Loucy (cell line): ENCODE measurements around the gene SLC9A6.

Experiments used
- H2AFZ ChIP-seq: fragments of 200-600 bp; sonication (generic); 2 replicates; pipeline ENCODE4 v1.6.0; 2016; ENCODE audit warnings: antibody characterized with exemption, mild to moderate bottlenecking, low read length, moderate library complexity
- H3F3A ChIP-seq: fragments of 200-600 bp; 2 replicates; pipeline ENCODE4 v1.6.0; 2016; ENCODE audit warnings: antibody characterized with exemption, low read depth, mild to moderate bottlenecking
- H3K27me3 ChIP-seq: fragments of 200-600 bp; sonication (generic); 2 replicates; pipeline ENCODE4 v1.6.1; 2014; ENCODE audit warnings: low read length, mild to moderate bottlenecking; ENCODE audit not compliant: insufficient read depth, poor library complexity, severe bottlenecking
- H3K36me3 ChIP-seq: fragments of 200-600 bp; sonication (generic); 2 replicates; pipeline ENCODE4 v1.6.1; 2016; ENCODE audit warnings: low read length; ENCODE audit not compliant: insufficient read depth
- H3K4me1 ChIP-seq: fragments of 200-600 bp; sonication (generic); 2 replicates; pipeline ENCODE4 v1.5.1; 2014; ENCODE audit warnings: low read length, mild to moderate bottlenecking; ENCODE audit not compliant: insufficient read depth, poor library complexity, severe bottlenecking
- H3K4me2 ChIP-seq: fragments of 200-600 bp; sonication (generic); 2 replicates; pipeline ENCODE4 v1.6.0; 2014; ENCODE audit warnings: antibody characterized with exemption, low read length, low read depth, mild to moderate bottlenecking; ENCODE audit not compliant: poor library complexity, severe bottlenecking
- H3K4me3 ChIP-seq: fragments of 200-600 bp; sonication (generic); 2 replicates; pipeline ENCODE4 v1.5.1; 2014; ENCODE audit warnings: low read length, mild to moderate bottlenecking, mixed read lengths; ENCODE audit not compliant: poor library complexity, severe bottlenecking
- H3K79me2 ChIP-seq: fragments of 200-600 bp; sonication (generic); 2 replicates; pipeline ENCODE4 v1.6.1; 2014; ENCODE audit warnings: low read length; ENCODE audit not compliant: insufficient read depth
- H3K9ac ChIP-seq: fragments of 200-600 bp; sonication (generic); 2 replicates; pipeline ENCODE4 v1.6.0; 2014; ENCODE audit warnings: mild to moderate bottlenecking, low read depth, low read length, moderate library complexity; ENCODE audit not compliant: poor library complexity, severe bottlenecking
- H3K9me2 ChIP-seq: fragments of 200-600 bp; sonication (generic); replicated peaks from 2 replicates; pipeline ENCODE4 v1.6.1; 2016; ENCODE audit warnings: low read depth, low read length, mixed read lengths
- H3K9me3 ChIP-seq: fragments of 200-600 bp; sonication (generic); 2 replicates; pipeline ENCODE4 v1.6.1; 2014; ENCODE audit warnings: mild to moderate bottlenecking, antibody characterized with exemption, low read length, low read depth; ENCODE audit not compliant: insufficient read depth
- H4K20me1 ChIP-seq: fragments of 200-600 bp; sonication (generic); 2 replicates; pipeline ENCODE4 v1.6.0; 2014; ENCODE audit warnings: antibody characterized with exemption, low read length, mild to moderate bottlenecking; ENCODE audit not compliant: insufficient read depth, poor library complexity, severe bottlenecking
- CTCF ChIP-seq: fragments of 200-600 bp; sonication (generic); conservative IDR thresholded peaks from 2 replicates; pipeline ENCODE4 v1.5.1; 2014; ENCODE audit warnings: mild to moderate bottlenecking, antibody characterized with exemption, low read length
- EZH2phosphoT487 ChIP-seq: fragments of 200-600 bp; IDR thresholded peaks from 2 replicates; pipeline ENCODE4 v1.6.1; 2018; ENCODE audit warnings: antibody characterized with exemption, mild to moderate bottlenecking, moderate library complexity, borderline replicate concordance

Gene SLC9A6

GRCh38 chrX:136045008-136045407 is 59.8 kb downstream of the SLC9A6 start:
- Histone ChIP-seq H3K36me3 (no peaks in the 10 kb centered on the region; the same call in 1 of the 2 replicates), H3K79me2 (no peaks in the 10 kb centered on the region), H3K4me1 (no peaks in the 10 kb centered on the region), H3K9me2 (no peaks in the 10 kb centered on the region), H3K9me3 (no peaks in the 10 kb centered on the region), H3K4me2 (no peak overlapping the region), H3K9ac (no peak overlapping the region), H3K4me3 (no peak overlapping the region), H2AFZ (no peak overlapping the region), H4K20me1 (no peaks in the 10 kb centered on the region), H3K27me3 (no peaks in the 10 kb centered on the region), H3F3A (no peaks in the 10 kb centered on the region)
- TF ChIP-seq EZH2phosphoT487 (no peak), CTCF (no peak)

GRCh38 chrX:136046295-136047015 is 61.2 kb downstream of the SLC9A6 start:
- Histone ChIP-seq H3F3A (no peaks in the 10 kb centered on the region), H3K9ac (no peak overlapping the region), H3K4me3 (no peak overlapping the region), H3K9me2 (no peaks in the 10 kb centered on the region), H3K36me3 (no peaks in the 10 kb centered on the region; the same call in 1 of the 2 replicates), H3K4me2 (no peak overlapping the region), H3K4me1 (no peaks in the 10 kb centered on the region), H3K27me3 (no peaks in the 10 kb centered on the region), H3K9me3 (no peaks in the 10 kb centered on the region), H2AFZ (no peak overlapping the region), H3K79me2 (no peaks in the 10 kb centered on the region), H4K20me1 (no peaks in the 10 kb centered on the region)
- TF ChIP-seq EZH2phosphoT487 (no peak), CTCF (no peak)

GRCh38 chrX:136047016-136047642 is 61.9 kb downstream of the SLC9A6 start:
- Histone ChIP-seq H4K20me1 (no peaks in the 10 kb centered on the region), H3K9me2 (no peaks in the 10 kb centered on the region), H3K4me1 (no peaks in the 10 kb centered on the region), H3K36me3 (no peaks in the 10 kb centered on the region), H3F3A (no peaks in the 10 kb centered on the region), H3K4me2 (no peak overlapping the region), H3K4me3 (no peak overlapping the region), H2AFZ (no peak overlapping the region), H3K9me3 (no peaks in the 10 kb centered on the region), H3K79me2 (no peaks in the 10 kb centered on the region), H3K27me3 (no peaks in the 10 kb centered on the region), H3K9ac (no peak overlapping the region)
- TF ChIP-seq CTCF: no peak
- TF ChIP-seq EZH2phosphoT487: no peak
